Hippocampal formation (tissue), 2 donors: Measurements from ENCODE around the gene PITPNC1.
"Not testable (repeated sequence)": the region's sequence is repeated elsewhere in the genome, so short reads cannot be mapped to it uniquely, and the experiment has no call there.

Source experiments
- DNase-seq, 2 donors: peaks; one replicate each; lab custom pipeline; 2025; lab: John Stamatoyannopoulos, UW

The PITPNC1 gene

DNA sequence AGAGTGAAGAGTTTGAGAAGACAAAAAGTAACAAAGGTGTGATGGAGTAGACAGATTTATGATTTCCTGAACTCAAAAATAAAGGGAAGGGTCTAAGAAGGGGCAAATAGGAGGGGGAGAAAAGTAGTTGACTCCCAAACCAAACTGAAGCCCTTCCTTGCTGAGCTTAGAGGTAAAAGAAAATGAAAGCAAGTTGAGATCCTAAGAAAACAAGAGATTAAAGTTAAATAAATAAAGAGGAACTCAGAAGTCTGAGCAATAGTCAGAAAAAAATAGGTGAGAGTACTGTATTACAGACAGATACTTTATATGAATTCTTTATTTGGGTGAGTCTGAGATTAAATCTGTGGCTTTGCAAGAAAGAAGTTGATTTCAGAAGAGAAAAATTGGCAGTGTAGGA is 7.4 kb upstream of the PITPNC1 start:
- no peak for DNase-seq

DNA sequence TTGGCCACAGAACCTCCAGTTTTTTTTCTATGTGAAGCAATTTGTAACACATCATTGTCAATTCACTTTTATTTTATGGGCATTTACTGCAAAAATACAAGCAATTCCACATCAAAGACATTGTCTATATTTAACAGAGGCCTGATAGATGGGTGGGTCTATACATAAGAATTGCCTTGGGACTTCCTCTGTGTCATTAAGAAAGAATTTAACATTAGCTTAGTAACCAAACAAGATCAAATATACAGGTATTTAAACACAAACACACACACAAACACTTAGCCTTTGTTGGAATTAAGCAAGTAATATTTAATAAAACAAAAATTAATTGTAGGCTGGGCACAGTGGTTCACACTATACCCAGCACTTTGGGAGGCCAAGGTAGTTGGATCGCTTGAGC is 4.3 kb upstream of the PITPNC1 start:
- DNase-seq: no peak

DNA sequence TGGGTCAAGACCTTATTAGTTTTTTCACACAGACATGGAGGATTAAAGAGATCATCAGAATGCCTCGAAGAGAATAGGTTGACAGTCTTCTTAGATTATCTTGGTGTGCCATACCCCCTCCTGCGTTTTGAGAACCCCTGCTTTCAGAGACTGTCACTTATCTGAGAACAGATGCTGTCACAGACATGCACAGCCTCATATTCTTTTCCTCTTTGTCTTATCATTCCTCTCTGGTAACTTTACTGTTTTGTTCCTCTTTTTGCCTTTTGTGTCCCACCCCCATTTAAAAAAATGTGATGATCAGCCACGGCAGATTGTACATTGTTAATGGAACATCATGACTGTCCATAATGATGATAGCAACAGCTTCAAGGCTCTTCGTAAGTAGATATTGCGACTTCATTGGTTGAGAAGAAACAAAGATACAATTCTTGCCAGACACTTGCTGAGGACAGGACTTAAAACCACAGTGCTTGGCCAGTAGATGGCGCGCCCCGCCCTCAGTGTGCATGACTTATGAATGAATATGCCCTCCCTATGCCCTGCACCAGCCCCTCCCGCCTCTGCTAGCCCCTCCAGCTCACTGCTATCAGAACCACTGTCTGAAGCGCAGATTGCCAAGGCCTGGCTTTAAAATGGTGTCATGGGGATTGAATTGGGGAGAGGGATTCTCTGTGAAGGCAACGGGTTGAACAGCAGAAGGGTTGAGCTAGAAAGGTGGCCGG is 2.6 kb upstream of the PITPNC1 start:
- peak; percentile 64 to 75 for DNase-seq

DNA sequence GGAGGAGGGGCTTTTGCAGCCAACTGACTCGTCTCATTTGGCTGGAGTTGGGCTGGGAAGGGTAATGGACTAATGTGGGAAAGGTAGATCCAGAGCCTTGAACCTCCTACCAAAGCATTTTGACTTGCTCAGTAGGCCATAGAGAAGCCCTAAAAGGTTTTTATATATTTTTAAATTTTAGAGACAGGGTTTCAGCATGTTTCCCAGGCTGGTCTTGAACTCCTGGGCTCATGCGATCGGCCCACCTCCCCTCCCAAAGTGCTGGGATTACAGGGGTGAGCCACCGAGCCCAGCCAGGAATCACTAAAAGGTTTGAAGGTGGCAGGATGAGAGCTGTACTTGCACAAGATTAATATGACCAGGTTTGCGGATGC is 2.0 kb upstream of the PITPNC1 start:
- DNase-seq: no peak

DNA sequence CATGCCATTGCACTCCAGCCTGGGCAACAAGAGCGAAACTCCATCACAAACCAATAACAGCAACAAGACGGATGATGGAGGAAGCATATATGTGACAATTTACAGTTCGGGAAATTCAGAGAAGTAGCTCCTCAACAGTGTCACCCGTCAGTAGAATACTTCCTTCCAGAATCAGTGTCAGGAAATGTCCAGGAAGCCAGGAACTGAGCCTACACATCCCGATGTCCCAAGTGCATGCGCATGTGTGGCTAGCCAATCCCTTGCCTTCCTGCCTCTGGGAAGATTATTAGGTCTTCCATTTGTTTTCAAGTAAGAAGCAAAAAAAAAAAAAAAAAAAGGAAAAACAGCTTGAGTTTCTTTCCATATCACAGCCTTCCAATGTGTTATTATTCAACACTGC is 1.4 kb upstream of the PITPNC1 start:
- no peak for DNase-seq

DNA sequence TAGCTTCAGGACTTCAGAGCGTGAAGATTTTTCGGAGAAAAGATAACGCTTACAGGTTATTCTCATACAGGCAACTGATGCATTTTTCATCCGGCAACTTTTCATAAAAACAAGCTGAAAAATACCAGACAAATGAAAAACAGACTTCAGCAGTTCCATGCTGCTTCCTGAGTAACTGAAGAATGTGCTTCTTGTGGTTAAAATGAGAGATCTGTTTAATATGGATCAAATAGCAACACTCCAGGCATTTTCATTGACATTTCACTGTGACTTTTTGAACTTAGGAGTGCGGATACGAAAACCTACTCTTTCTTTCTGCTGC is 705 bp upstream of the PITPNC1 start:
- DNase-seq: no peak

DNA sequence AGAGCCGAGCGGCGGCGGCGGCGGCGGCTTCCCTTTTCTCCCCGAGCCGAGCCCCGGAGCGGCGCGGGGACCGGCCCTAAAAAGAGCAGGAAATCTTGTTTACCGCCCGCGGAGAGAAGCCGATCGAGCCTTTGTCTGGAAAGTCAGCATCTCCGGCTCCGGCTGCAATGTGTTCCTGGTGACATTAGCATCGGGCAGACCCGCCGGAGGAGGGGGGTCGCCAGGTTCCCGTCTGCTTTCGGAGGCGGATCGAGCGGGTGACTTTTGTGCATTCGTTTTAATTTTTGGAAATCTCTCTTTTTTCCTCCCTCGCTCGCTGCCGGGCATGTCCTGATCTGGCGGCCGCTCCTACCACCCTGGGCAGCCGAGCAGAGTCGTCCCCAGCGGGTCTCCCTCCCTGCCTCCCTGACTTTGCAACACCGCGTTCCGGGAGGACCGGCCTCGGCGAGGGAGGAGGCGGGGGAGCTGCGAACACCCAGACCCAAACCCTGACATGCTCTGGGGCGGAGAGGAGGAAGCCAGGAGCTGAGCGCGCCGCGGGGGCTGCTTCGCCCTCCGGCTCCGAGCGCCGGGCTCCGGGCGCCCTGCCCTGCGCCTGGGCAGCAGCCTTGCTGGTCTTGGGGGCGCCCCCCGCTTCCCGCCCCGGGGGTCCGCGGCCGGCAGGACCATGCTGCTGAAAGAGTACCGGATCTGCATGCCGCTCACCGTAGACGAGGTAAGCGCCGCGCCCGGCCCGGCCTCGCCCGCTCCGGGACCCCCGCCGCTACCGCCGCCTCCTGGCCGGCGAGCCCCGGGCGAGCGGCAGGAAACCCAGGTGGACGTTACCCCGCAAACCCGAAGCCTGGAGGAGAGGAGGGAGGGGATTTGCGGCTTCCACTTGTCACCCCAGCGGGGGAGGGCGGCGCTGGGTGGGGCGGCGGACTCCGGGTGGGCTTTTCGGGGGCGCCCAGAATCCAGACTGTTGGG is 690 bp downstream of the PITPNC1 start:
- peak in 1 of 2 donors; percentile 30 for DNase-seq

DNA sequence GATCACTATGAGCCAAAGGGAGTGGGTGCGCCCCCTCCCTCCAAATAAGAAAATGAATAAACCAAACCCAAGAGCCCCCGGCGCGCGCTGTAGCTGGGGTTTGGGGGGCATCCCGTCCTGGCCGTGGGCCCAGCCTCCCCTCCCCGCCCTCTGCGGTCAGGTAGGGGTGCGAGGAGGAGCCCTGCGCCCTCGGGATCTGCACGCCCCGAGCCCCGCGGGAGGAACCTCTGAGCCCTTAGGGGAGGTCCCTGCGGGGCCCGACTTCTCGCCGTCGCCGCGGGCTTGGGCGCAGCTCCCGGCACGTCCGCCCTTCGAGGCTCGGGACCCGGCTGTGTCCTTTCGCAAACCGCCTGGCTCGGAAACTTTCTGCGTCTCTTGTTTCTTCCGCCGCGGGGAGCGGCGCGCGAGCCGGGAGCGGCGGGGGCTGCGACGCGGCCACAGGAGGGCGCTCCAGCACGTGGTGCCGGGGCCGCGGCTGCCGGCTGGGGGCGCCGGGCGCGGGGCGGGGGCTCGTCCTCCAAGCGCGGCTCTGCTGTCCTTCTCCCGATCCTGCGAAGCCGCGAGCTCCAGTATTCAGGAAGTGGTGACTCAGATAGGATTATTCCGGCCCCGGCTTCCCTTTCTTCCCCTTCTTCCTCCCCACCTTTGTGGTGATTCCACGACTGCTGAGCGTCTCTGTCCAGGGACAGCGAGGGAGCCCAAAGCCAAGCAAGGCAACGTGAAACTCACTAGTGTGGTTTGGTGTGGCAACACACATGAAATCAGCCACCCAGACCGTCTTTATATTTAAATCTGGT is 1.6 kb downstream of the PITPNC1 start:
- peak; percentile 46 to 55 for DNase-seq

DNA sequence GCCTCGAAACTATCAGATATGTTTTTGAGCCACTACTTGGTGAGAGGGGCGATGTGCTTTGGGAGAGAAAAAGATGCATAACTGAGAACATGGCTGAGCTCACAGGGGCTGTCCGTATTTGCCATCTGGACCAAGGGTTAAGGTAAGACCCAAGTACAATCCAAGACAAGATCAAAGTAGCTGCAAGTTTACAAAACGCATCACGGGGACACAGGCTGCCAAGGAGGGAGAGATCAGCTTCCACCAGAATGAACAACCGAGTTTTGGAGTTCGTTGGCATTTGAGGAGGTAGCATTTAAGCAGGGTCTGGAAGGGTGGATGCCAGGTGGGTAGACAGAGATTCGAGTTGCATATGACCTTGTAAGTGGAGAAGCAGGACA is 2.2 kb downstream of the PITPNC1 start:
- DNase-seq: no peak

DNA sequence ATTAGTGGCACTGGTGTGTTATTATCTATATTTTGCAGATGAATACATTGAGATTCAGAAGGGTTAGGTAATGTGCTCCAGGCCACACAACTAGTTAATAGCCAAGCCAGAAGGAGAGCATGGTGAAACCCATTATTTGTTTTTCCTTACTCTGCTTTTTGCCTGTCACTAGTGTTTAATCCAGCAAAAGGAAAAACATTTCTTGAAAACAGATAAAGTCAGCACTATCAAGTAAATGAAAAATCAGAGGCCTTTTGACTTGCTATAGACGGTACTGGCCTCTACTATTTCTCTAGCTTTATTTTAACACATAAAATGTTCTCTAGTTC is 4.8 kb downstream of the PITPNC1 start:
- DNase-seq: no peak

DNA sequence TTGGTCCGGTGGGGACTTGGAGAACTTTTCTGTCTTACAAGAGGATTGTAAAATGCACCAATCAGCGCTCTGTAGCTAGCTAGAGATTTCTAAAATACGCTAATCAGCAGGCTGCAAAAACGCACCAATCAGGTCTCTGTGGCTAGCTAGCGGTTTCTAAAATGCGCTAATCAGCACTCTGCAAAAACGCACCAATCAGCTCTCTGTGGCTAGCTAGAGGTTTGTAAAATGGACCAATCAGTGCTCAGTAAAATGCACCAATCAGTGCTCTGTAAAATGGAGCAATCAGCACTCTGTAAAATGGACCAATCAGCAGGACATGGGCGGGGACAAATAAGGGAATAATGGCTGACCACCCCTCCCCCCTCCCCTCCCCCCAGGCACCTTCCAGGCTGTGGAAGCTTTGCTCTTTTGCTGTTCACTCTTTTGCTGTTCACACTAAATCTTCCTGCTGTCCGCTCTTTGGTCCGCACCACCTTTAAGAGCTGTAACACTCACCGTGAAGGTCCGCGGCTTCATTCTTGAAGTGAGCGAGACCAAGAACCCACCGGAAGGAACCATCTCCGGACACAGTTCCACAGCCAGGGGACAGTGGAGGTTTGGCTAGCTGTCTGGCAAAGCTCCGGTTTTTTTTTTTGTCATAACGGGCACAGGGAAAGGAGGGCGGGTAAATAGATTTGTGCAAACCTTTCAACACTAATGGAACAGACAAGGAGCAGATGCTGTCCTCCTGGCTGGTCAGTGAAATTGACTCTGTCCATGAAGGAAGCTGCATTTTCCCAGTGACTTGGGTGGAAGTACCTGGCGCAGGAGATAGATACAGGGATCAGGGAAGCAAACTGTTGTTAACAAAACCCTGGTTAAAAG is 8.3 kb downstream of the PITPNC1 start:
- no peak for DNase-seq

DNA sequence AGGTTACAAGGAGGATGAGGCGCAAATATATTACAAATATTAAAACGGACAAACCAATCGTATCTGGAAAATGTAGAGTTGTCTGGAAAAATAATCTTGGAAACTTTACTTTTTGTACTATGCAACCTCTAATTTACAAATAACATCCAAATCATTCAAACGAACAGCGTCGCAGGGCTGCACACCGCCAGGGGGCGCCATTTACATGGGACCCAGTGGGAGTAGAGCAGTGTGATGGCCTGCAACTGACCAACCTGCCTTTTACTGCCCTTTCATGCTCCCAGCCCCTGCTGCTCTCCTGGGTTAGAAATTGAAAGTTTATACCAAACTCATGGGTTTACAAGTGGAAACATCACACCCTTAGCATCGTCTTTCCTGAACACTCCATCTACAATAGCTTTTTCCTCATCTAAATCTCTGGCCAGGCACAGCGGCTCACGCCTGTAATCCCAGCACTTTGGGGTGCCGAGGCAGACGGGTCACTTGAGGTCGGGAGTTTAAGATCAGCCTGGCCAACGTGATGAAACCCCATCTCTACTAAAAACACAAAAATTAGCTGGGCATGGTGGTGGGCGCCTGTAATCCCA is 10.0 kb downstream of the PITPNC1 start:
- DNase-seq: peak in 1 of 2 donors; percentile 4

DNA sequence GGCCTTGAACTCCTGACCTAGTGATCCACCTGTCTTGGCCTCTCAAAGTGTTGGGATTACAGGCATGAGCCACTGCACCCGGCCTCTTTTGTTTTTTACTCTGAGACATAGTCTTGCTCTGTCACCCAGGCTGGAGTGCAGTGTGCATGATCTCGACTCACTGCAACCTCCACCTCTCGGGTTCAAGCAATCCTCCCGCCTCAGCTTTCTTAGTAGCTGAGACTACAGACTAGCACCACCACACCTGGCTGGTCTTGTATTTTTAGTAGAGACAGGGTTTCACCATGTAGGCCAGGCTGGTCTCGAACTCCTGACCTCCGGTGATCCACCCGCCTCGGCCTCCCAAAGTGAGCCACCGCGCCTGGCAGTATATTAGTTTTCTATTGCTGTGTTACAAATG is 11.5 kb downstream of the PITPNC1 start:
- DNase-seq: not testable (repeated sequence)

DNA sequence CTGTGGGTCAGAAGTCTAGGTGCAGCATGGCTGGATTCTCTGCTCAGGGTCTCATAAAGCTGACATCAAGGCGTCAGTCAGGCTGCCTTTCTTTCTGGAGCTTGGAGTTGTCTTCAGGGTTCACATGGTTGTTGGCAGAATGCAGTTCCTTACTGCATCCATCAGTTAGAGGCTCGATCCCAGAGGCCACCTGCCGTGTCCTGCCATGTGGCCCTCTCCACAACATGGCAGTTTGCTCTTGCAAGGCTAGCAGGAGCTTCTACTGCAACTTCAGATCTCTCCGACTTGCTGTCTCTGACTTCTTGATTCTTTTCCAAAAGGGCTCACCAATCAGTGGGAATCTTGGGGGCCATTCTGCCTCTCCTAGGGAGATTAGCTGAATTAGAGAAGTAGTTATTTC is 11.9 kb downstream of the PITPNC1 start:
- no peak for DNase-seq

DNA sequence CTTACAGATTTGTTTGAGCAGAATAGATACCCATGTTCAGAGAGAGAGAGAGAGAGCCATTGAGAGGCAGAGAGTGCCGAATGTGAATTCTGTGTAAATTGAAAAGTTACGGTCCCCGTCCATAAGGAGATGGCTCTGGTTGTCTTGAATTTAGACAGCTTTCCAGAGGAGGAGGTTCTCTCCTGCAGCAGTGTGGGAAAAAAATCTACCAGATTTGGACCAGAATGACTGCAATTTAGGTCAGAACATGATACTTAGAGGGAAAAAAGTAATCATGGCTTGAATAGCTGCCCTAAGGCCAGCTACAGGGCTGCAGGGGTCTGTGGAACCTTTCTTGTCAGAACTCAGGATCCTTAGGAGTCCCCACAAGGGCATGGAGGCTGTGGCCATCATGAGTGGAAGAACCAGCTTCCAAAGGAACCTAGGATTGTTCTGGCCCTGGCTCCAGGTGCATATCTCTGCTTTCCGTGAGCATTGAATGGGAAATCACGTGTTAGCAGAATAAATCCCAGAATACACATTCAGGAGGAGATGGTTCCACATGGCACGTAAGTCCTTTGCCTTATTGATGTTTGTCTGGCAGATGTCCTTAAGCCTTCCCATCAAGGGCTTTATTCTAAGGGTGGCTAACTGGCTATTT is 13.0 kb downstream of the PITPNC1 start:
- no peak for DNase-seq

DNA sequence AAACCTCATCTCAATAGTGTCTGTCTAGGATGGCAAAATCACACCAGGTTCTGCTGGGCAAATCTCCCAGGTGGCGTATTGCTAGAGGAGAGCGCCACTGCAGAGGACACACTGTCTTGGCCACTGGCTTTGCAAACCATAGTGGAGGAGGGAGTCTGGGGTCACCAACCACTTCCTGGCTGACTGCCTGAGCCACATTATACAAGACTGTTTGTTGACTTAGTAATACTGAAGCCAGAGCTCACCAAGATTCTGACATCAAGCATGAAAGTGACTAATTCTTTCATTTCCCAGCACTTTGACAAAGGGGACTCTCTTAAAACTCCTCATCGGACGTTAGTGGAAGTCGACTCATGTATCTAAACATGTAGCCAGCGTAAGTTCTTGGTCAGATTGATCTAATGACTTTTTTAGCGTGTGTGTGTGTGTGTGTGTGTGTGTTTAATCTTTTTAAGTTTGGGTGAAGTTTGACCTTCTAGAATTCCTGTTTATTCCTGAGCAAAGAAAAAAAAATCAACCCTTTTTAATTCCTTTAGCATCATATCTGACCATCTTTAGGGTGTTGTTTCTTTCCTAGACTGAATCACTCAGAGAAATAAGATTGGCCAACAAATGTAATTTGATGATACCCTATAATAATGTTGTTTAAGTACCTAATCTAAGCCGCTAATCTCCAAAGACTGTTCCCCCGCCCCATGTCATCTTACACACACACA is 13.7 kb downstream of the PITPNC1 start:
- peak in 1 of 2 donors; percentile 3 for DNase-seq

DNA sequence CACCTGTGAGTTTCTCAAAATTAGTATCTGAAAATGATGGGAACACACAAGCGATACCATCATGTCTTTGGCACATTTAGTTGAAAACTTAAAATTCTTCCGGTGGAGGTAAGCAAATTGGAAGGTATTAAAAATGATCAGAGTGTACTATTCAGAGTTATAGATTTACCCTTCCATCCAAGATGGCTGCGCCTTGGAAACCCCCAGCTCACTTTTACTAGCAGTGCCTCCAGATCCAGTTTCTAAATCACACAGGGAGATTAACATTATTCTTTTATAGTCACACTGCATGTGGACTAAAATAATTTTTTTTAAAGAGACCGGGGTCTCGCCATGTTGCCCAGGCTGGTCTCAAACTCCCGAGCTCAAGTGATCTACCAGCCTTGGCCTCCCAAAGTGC is 15.0 kb downstream of the PITPNC1 start:
- no peak for DNase-seq

DNA sequence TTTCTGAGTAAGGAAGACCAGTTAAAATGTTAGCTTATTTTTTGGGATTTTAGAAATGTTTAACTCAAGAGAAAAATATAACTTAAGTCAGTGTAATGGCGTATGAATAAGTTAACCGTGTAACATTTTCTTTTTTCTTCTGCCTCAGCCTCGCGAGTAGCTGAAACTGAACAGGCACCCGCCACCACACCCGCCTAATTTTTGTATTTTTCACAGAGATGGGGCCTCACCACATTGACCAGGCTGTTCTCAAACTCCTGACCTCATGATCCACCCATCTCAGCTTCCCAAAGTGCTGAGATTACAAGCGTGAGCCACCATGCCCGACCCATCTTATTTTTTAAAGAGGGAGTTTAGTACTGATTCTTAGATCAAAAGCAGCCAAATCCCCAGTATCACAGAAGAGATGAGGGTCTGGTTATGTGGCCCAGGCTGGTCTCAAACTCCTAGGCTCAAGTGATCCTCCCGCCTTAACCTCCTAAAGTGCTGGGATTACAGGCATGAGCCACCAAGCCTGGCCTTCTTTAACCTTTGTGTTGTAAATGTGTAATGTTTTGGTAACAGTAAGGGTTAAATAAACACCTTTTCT is 16.8 kb downstream of the PITPNC1 start:
- DNase-seq: no peak

DNA sequence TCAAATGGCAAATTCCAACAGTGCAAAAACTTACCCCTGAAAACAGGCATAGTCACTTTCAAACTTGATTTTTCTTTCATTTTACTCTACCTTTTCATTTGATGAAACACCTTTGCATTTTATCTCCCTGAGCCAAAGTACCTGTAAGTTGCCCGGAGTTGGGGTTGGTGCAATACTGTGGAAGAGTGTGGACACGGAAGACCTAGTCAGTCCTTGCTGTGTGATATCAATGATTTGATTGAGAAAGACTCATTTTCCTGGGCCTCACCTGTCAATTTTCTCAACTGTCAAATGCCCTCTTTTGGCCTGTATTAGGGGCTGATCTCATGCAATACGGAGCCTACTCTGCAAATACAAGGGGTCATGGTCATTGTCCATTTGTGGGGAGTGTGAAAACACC is 22.6 kb downstream of the PITPNC1 start:
- no peak for DNase-seq

DNA sequence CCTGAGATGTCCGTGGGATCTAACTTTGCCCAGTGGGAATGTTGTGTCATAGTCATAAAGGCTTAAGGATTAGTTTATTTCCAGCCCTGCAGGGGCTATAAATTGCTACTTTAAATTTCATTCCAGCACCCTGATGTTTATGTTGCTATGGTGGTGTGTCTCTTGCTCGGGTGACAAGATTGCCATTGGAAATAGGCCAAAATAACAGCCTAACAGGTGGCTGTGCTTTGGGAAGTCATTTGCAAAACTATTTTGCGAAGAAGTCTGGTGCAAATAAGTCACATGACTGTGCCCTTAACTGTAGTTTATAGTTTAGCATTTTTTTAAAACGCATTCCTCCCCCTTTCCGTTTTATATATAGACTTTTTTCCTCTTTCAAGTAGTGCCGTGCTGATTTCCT is 23.1 kb downstream of the PITPNC1 start:
- DNase-seq: no peak
